GM19035 (cell line): Measurements from ENCODE around the gene COL16A1.

Experiments used
- ATAC-seq: cut with Tn5 transposase; IDR thresholded peaks from one replicate; pipeline ENCODE4 v1.9.1; 2021; ENCODE audit not compliant: unreplicated experiment

COL16A1 gene

GRCh38 chr1:31607360-31607759, 96.5 kb downstream of the COL16A1 start:
- ATAC-seq: no peak

- ATAC-seq: peak; percentile 94
These were observed 97.8 kb downstream of the COL16A1 start for GRCh38 chr1:31605908-31606427.
